Kidney (tissue), 14 donors: ENCODE results near the gene P3H2. TPM values are rescaled to one million over a fixed set of nuclear protein-coding genes. Genes with fewer than 3 reads are reported as not detected.

ENCODE experiments used
- DNase-seq, 5 donors: peaks; one replicate each; pipeline ENCODE4 v3.0.0-alpha.2; 2013 to 2020
- FAIRE-seq: peaks from 2 replicates; lab custom pipeline; 2012; peaks lifted over from hg19 to GRCh38; lab: Jason Lieb, UNC
- H3K27ac ChIP-seq, 2 donors: one replicate each; pipeline ENCODE4 v1.7.0; 2013; ENCODE audit warnings: low read depth in 2 of 2, low read length in 2 of 2, inconsistent platforms in 1 of 2
- H3K27me3 ChIP-seq: one replicate; pipeline ENCODE4 v1.7.1; 2013; ENCODE audit warnings: low read length, inconsistent platforms; ENCODE audit not compliant: control insufficient read depth, insufficient read depth
- H3K36me3 ChIP-seq, 3 donors: one replicate each; pipeline versions ENCODE4 v1.7.0 to v1.7.1; 2013; ENCODE audit warnings: low read length in 3 of 3, control low read depth in 1 of 3, inconsistent platforms in 1 of 3; ENCODE audit not compliant: insufficient read depth in 3 of 3, control insufficient read depth in 2 of 3
- H3K4me1 ChIP-seq, 3 donors: one replicate each; pipeline versions ENCODE4 v1.7.0 to v1.7.1; 2013; ENCODE audit warnings: low read length in 3 of 3, inconsistent platforms in 1 of 3, low read depth in 1 of 3; ENCODE audit not compliant: control insufficient read depth in 2 of 3, insufficient read depth in 2 of 3
- H3K4me3 ChIP-seq, 3 donors: one replicate each; pipeline versions ENCODE4 v1.7.0 to v1.8.1; 2013; ENCODE audit warnings: low read length in 3 of 3, control low read depth in 1 of 3, inconsistent platforms in 1 of 3
- H3K9ac ChIP-seq, 3 donors: one replicate each; pipeline versions ENCODE4 v1.7.0 to v1.7.1; 2013; ENCODE audit warnings: low read length in 3 of 3, control low read depth in 1 of 3, inconsistent platforms in 1 of 3
- H3K9me3 ChIP-seq, 3 donors: one replicate each; pipeline versions ENCODE4 v1.7.0 to v1.7.1; 2013; ENCODE audit warnings: low read length in 3 of 3, control low read depth in 1 of 3, inconsistent platforms in 1 of 3; ENCODE audit not compliant: control insufficient read depth in 2 of 3, insufficient read depth in 1 of 3
- intact Hi-C: fragments of 100-400 bp; cut with DNase I; formaldehyde crosslinking; loops from one replicate; pipeline ENCODE4 v1.11.1; 2022
- polyA plus RNA-seq: library from polyadenylated mRNA; stranded (reverse); fragments of 350-450 nt; fragmentation: Illumina TruSeq; extraction: RNeasy Lipid Tissue Mini Kit (QIAGEN cat#74804); gene quantifications from one replicate; pipeline ENCODE4 v1.2.3, GENCODE V29; 2014; ENCODE audit warnings: low read depth, low replicate concordance; ENCODE audit not compliant: insufficient read depth
- total RNA-seq: library from RNA; stranded (reverse); fragmentation: NEBNext Ultra II Directional; extraction: Animal tissue kit (Norgen Biotek cat#: 25700); gene quantifications from one replicate; pipeline ENCODE4 v1.2.1, GENCODE V29; 2021
- TF ChIP-seq, protein P1 (sequence below): IDR thresholded peaks from 3 replicates; pipeline ENCODE4 v1.5.1; 2012; ENCODE audit warnings: mild to moderate bottlenecking, moderate library complexity, borderline replicate concordance; ENCODE audit not compliant: insufficient read depth; ENCODE audit errors: extremely low read depth
- donor health status: control.
- donor health status: control.
- donor health status: control.
- donor health status: control.
- donor health status: control.
- donor health status: DM: yes; HTN: yes; CAD: no.
- donor health status: Normal renal cell carcinoma (clear cell type).

P3H2 gene
- total and polyA plus RNA-seq, 2 donors from 2014 or later, result 57.2 to 103 TPM

DNA sequence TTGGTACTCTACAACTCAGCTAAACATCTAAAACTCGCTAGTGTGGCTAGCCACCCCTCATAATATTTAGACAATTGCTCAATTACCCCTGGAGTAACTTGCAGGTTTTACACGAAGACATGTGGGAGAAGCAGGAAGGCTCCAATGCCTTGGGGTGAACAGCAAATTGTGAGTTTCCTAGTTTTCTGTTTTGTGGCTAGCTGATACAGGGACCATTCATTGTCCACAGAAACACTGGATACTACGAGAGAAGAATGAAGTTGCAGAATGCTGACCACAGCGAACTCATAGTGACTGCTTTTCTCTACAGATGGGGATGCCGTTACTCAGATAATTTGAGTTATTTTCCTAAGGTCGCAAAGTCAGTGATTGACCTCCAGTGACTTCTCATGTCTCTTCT, 212.9 kb downstream of the P3H2 start:
- H3K27ac ChIP-seq, result no peak overlapping the region
- no peak for DNase-seq
- H3K9me3 ChIP-seq, result no peaks in the 10 kb centered on the region
- H3K27me3 ChIP-seq, result no peaks in the 10 kb centered on the region
- FAIRE-seq, result no peak
- H3K4me3 ChIP-seq, result no peak overlapping the region
- TF ChIP-seq, protein P1, sequence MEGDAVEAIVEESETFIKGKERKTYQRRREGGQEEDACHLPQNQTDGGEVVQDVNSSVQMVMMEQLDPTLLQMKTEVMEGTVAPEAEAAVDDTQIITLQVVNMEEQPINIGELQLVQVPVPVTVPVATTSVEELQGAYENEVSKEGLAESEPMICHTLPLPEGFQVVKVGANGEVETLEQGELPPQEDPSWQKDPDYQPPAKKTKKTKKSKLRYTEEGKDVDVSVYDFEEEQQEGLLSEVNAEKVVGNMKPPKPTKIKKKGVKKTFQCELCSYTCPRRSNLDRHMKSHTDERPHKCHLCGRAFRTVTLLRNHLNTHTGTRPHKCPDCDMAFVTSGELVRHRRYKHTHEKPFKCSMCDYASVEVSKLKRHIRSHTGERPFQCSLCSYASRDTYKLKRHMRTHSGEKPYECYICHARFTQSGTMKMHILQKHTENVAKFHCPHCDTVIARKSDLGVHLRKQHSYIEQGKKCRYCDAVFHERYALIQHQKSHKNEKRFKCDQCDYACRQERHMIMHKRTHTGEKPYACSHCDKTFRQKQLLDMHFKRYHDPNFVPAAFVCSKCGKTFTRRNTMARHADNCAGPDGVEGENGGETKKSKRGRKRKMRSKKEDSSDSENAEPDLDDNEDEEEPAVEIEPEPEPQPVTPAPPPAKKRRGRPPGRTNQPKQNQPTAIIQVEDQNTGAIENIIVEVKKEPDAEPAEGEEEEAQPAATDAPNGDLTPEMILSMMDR, result no peak
- H3K9ac ChIP-seq, result no peak overlapping the region
- intact Hi-C loops, result no loop called here
- H3K36me3 ChIP-seq, result no peaks in the 10 kb centered on the region
- no peaks in the 10 kb centered on the region for H3K4me1 ChIP-seq

Other genes starting within 250 kb of the P3H2 start
- 86.0 TPM for gene CLDN1, start 201.5 kb upstream of the P3H2 start, total RNA-seq
- gene CLDN1, start 201.5 kb upstream of the P3H2 start, polyA plus RNA-seq, result 6.2 TPM